ENCODE results near the gene MSANTD2. TPM values are rescaled to one million over a fixed set of nuclear protein-coding genes. Genes with fewer than 3 reads are reported as not detected.
A peak's percentile ranks its signal among the peaks of the same experiment; 100 is the strongest.

MSANTD2 gene
- total and polyA plus RNA-seq, 9 of the 15 experiments (the other 6 are each of a cell fraction or from before 2014, with no cell fraction given): 1.3 to 9.9 (median 5.3) TPM

DNA sequence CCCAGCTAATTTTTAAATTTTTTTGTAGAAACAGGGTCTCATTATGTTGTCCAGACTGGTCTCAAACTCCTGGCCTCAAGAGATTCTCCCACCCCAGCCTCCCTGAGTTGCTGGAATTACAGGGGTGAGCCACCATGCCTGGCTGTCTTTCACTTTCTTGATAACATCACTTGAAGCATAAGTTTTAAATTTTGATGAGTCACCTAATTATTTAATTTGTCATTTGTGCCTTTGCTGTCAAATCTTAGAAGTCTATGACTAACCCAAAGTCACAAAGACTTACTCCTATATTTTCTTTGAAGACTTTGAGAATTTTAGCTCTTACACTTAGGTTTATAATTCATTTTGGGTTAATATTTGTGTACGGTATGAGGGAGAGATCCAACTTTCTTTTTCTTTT lies 14.5 kb upstream of the MSANTD2 start (continued):
- TF ChIP-seq, protein P1, sequence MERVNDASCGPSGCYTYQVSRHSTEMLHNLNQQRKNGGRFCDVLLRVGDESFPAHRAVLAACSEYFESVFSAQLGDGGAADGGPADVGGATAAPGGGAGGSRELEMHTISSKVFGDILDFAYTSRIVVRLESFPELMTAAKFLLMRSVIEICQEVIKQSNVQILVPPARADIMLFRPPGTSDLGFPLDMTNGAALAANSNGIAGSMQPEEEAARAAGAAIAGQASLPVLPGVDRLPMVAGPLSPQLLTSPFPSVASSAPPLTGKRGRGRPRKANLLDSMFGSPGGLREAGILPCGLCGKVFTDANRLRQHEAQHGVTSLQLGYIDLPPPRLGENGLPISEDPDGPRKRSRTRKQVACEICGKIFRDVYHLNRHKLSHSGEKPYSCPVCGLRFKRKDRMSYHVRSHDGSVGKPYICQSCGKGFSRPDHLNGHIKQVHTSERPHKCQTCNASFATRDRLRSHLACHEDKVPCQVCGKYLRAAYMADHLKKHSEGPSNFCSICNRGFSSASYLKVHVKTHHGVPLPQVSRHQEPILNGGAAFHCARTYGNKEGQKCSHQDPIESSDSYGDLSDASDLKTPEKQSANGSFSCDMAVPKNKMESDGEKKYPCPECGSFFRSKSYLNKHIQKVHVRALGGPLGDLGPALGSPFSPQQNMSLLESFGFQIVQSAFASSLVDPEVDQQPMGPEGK (CRISPR knock-in tag; IDR thresholded peaks at IDR 0.05; ENCODE audit: borderline replicate concordance): no peak
- TF ChIP-seq C11orf30 (IDR thresholded peaks at IDR 0.05; ENCODE audit: low read depth) (peak; percentile 90), ZKSCAN8 (CRISPR knock-in tag; IDR thresholded peaks at IDR 0.05) (no peak), NFE2L1 (tag; IDR thresholded peaks at IDR 0.05; ENCODE audit: borderline replicate concordance, low read depth) (peak; percentile 78), MEIS2 (IDR thresholded peaks at IDR 0.05; ENCODE audit: partially characterized antibody) (peak; percentile 77), GABPB1 (CRISPR knock-in tag; IDR thresholded peaks at IDR 0.05) (no peak), MAFF (IDR thresholded peaks at IDR 0.05; ENCODE audit: low read length) (peak; percentile 69; the same call in 1 of the 2 replicates), ZNF436 (CRISPR knock-in tag; IDR thresholded peaks at IDR 0.05) (no peak), TCF7L2 (IDR thresholded peaks at IDR 0.05; ENCODE audit: low read depth, low read length) (no peak), FOSL1 (tag; conservative IDR thresholded peaks at IDR 0.05) (peak; percentile 57; the same call in 1 of the 2 replicates), ARID1B (IDR thresholded peaks at IDR 0.05) (0 out of 2 replicates have a peak, but pooled peaks have one; percentile 12), MAFK (IDR thresholded peaks at IDR 0.05; ENCODE audit: low read length) (peak; percentile 41; the same call in 1 of the 2 replicates), HEY1 (CRISPR knock-in tag; IDR thresholded peaks at IDR 0.05; ENCODE audit: borderline replicate concordance) (no peak), EP400 (IDR thresholded peaks at IDR 0.05) (no peak), JUND (IDR thresholded peaks at IDR 0.05; ENCODE audit: borderline replicate concordance, low read depth, low read length) (peak; percentile 34; the same call in 1 of the 2 replicates), JUND (tag; IDR thresholded peaks at IDR 0.05; ENCODE audit: borderline replicate concordance, low read depth, low read length) (0 out of 3 replicates have a peak, but pooled peaks have one; percentile 32)
- TF ChIP-seq, protein P2, sequence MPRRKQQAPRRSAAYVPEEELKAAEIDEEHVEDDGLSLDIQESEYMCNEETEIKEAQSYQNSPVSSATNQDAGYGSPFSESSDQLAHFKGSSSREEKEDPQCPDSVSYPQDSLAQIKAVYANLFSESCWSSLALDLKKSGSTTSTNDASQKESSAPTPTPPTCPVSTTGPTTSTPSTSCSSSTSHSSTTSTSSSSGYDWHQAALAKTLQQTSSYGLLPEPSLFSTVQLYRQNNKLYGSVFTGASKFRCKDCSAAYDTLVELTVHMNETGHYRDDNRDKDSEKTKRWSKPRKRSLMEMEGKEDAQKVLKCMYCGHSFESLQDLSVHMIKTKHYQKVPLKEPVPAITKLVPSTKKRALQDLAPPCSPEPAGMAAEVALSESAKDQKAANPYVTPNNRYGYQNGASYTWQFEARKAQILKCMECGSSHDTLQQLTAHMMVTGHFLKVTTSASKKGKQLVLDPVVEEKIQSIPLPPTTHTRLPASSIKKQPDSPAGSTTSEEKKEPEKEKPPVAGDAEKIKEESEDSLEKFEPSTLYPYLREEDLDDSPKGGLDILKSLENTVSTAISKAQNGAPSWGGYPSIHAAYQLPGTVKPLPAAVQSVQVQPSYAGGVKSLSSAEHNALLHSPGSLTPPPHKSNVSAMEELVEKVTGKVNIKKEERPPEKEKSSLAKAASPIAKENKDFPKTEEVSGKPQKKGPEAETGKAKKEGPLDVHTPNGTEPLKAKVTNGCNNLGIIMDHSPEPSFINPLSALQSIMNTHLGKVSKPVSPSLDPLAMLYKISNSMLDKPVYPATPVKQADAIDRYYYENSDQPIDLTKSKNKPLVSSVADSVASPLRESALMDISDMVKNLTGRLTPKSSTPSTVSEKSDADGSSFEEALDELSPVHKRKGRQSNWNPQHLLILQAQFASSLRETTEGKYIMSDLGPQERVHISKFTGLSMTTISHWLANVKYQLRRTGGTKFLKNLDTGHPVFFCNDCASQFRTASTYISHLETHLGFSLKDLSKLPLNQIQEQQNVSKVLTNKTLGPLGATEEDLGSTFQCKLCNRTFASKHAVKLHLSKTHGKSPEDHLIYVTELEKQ (CRISPR knock-in tag; IDR thresholded peaks at IDR 0.05): no peak
- TF ChIP-seq, protein P3, sequence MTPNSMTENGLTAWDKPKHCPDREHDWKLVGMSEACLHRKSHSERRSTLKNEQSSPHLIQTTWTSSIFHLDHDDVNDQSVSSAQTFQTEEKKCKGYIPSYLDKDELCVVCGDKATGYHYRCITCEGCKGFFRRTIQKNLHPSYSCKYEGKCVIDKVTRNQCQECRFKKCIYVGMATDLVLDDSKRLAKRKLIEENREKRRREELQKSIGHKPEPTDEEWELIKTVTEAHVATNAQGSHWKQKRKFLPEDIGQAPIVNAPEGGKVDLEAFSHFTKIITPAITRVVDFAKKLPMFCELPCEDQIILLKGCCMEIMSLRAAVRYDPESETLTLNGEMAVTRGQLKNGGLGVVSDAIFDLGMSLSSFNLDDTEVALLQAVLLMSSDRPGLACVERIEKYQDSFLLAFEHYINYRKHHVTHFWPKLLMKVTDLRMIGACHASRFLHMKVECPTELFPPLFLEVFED (CRISPR knock-in tag; conservative IDR thresholded peaks at IDR 0.05): no peak
- TF ChIP-seq, protein P4, sequence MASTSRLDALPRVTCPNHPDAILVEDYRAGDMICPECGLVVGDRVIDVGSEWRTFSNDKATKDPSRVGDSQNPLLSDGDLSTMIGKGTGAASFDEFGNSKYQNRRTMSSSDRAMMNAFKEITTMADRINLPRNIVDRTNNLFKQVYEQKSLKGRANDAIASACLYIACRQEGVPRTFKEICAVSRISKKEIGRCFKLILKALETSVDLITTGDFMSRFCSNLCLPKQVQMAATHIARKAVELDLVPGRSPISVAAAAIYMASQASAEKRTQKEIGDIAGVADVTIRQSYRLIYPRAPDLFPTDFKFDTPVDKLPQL (IDR thresholded peaks at IDR 0.05; ENCODE audit: extremely low read depth, insufficient read length): no peak
